Activated T-helper 1 cell treated with anti-CD3 and anti-CD28 coated beads, Interleukin-2, amount 50 U/mL, for 16 hours (primary cell): ENCODE data around the gene PSMD11.
"Not testable (repeated sequence)": the region's sequence is repeated elsewhere in the genome, so short reads cannot be mapped to it uniquely, and the experiment has no call there.

Experiments
- DNase-seq, 2 donors: peaks; one replicate each; pipeline ENCODE4 v3.0.0-alpha.2; 2020; ENCODE audit warnings: low read depth in 1 of 2, low spot score in 1 of 2

PSMD11 gene

GRCh38 chr17:32444301-32445073 is at the start of gene PSMD11:
TSS of gene PSMD11 (plus strand) at chr17:32444510. CDS start at chr17:32444524, 14 bp downstream.
- DNase-seq, result peak; percentile 98 to 99

DNA sequence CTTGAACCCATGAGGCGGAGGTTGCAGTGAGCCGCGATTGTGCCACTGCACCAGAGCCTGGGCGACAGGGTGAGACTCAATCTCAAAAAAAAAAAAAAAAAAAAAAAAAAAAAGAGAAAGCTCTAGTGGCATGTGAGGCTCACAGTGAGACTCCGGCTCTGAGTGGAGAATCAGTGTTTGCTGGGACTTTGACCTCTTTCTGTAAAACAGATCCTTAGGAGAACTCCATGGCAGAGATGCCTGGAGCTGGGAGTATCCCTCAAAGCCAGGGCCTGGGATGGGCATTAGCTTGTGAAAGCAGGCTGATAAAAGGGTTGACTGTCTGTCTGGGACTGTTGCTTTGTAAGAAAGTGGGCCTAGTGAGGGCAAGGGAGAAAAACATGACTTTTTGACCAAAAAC is 48.0 kb upstream of the PSMD11 start:
- no peak for DNase-seq

- no peak for DNase-seq
Measured at GRCh38 chr17:32398946-32399345, 45.4 kb upstream of the PSMD11 start.

DNA sequence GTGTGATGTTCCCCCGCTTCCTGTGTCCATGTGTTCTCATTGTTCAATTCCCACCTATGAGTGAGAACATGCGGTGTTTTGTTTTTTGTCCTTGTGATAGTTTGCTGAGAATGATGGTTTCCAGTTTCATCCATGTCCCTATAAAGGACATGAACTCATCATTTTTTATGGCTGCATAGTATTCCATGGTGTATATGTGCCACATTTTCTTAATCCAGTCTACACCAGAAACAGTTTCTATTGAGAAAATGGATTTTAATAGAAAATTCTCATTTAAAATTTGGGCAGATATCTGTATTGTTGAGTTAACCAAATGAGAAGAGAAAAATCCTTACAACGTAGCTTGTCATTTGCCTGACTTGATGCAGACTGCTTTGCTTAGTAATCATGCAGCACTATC is 34.2 kb upstream of the PSMD11 start:
- not testable (repeated sequence) for DNase-seq

- DNase-seq, result no peak
Measured at GRCh38 chr17:32426894-32427293, 17.4 kb upstream of the PSMD11 start.

DNA sequence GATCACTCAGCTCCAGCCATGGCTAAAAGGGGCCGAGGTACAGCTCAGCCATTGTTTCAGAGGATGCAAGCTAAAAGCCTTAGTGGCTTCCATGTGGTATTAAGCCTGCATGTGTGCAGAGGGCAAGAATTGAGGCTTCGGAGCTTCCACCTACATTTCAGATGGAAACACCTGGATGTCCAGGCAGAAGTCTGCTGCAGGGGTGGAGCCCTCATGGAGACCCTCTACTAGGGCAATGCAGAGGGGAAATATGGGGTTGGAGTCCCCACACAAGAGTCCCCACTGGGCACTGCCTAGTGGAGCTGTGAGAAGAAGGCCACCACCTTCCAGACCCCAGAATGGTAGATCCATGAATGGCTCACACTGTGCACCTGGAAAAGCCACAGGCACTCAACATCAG is 14.7 kb upstream of the PSMD11 start:
- DNase-seq, result no peak

GRCh38 chr17:32440722-32441121 is 3.6 kb upstream of the PSMD11 start:
- no peak for DNase-seq

DNA sequence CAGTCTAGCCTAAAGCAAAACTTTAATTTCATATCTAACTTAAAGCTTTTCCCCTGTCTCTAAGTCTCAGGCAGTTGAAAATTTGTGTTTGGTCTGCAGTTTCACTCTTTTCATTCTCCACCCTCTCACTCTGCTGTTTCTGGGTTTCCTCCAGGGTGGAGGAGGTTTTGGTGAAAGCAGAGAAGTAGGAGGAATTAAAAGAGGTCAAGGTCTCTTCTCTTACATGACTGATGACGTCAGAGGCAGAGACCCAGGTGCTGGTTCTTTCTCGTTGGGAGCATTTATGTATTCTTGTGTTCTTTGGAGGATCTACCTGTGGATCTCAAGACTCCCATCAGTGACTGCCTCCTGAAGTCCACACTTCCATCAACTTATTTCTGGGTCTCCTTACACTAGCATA is 2.4 kb upstream of the PSMD11 start:
- DNase-seq, result no peak

DNA sequence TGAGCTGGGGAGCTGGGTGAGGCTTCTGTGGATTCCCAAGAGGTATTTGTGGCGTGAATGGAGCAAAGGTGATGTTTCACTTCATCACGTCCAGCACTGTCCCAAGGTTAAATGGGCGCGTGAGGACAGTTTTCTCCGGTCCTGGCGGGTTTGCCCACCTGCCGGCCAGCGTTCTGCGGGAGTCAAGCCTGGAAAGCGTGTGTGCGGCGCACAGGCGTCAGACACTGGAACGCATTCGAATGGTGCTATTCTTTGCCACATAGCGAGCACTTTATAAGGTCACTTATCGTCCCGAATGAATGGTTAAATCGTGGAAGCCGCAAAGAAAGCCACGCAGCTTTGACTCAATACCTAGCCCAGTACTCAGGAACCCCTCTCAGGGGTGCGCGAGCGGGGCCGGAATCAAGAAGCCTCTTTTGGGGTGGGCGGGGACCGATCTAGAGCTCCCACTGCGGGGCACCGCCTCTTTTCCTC is 446 bp upstream of the PSMD11 start:
- no peak for DNase-seq

DNA sequence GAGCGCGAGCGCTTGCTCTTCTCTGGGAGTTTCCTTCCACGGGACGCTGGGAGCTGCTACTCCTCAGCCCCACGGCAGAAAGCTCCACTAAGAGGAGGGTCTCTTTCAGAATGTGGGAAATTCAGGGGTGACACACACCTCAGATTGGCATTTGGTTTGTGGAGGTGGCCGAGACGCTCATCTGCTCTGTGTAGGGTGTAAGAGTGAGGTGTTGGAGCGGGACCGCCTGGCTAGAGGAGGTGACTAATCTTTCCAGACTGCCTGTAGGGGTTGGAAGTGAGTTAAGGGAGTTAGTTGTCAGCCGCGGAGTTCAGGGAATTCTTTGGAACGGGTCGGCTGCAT is 735 bp downstream of the PSMD11 start:
- peak in 1 of 2 donors; percentile 14 for DNase-seq

DNA sequence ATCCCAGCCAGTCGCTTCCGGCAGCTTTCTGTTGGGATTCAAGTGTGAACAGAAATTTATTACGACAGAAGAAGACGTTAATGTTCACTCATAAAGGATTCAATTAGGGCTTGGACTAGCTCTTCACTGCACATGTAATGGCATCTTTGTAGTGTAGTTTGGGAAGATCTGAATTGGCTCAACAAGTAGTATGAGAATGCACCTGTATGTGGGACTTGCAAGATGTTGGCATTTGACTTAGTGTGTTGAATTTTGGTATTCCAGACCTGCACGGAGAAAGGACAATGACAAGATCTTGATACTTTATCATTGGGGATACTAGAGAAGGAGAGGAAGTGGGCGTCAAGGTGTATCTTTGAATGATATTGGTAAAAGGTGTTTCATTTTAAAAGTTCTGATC is 1.2 kb downstream of the PSMD11 start:
- DNase-seq, result no peak

- no peak for DNase-seq
Measured at GRCh38 chr17:32445971-32446370, 1.7 kb downstream of the PSMD11 start.

GRCh38 chr17:32446949-32447348 is 2.6 kb downstream of the PSMD11 start:
- no peak for DNase-seq

DNA sequence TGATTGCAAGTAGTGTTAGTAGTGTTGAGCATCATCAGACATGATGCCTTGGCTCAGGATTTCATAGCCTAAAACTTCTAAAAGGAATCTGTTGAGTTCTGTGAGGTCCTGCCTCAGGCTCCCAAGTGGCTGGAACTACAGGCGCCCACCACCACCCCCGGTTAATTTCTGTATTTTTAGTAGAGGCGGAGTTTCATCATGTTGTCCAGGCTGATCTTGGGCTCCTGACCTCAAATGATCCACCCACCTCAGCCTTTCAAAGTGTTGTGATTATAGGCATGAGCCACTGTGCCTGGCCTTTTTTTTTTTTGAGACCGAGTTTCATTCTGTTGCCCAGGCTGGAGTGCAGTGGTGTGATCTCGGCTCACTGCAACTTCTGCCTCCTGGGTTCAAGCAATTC is 5.7 kb downstream of the PSMD11 start:
- DNase-seq, result no peak

GRCh38 chr17:32450379-32450778 is 6.1 kb downstream of the PSMD11 start:
- DNase-seq, result not testable (repeated sequence)

DNA sequence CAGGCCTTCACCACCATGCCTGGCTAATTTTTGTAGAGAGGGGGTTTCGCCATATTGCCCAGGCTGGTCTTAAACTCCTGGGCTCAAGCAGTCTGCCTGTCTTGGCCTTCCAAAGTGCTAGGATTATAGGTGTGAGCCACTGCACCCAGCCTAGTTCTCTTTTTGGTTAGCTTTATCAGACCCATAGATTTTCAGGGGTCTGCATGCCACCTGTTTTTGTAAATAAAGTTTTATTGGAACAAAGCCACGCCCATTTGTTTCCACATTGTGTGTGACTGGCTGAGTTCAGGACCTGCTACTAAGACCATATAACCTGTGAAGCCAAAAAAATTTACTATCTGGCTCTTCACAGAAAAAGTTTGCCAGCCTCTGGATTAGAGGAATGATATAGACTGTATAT is 7.6 kb downstream of the PSMD11 start:
- DNase-seq, result no peak

- DNase-seq, result no peak
Measured at GRCh38 chr17:32452281-32452680, 8.0 kb downstream of the PSMD11 start.

DNA sequence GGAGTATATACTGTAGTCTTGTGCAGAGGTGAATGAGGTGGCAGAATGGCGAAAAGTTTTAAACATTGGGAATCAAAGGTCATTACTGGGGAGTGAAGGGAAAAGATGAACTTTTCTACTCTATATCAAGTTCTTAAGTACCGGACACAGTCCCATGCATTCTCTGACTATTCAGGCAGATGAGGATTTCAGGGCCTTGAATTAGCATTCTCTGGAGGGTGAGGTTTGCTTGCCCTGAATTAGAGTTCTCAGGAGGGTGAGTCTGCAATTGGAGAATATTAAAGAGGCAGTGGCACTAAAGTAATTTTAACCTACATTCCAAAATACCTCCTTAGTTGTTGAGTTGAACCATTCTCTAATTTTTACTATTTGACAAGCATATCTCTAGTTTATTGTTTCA is 9.1 kb downstream of the PSMD11 start:
- no peak for DNase-seq

DNA sequence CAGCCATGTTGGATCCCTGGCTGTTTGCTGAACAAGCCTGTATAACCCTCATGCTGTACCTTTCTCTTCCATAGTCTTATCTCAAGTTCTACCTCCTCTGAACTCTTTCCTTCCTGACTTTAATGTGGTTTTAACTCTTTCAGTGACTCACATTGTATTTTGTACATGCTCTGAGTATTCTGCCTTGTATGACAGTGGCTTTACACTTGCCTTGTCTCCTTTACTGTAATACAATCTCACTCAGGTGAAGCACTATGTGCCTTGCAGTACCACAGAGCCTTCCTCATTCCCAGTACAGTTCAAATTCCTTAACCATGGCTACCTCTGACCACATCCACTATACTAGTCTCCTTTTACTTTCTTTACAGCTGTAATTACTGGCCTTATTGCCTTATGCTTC is 14.1 kb downstream of the PSMD11 start:
- no peak for DNase-seq

DNA sequence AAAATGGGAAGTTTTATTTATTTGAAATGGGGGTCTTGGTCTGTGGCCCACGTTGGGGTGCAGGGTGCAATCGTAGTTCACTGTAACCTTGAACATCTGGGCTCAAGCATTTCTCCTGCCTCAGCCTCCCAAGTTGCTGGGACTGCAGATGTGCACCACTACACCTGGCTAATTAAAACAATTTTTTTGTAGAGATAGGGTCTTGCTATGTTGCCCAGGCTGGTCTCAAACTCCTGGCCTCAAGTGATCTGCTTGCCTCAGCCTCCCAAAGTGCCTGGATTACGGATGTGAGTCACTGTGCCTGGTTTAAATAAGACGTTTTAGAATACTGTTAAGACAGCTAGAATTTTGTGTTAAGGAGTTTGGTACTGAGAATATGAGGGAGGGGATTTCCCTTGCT is 15.7 kb downstream of the PSMD11 start:
- no peak for DNase-seq

GRCh38 chr17:32461498-32461852 is 17.2 kb downstream of the PSMD11 start:
- no peak for DNase-seq

DNA sequence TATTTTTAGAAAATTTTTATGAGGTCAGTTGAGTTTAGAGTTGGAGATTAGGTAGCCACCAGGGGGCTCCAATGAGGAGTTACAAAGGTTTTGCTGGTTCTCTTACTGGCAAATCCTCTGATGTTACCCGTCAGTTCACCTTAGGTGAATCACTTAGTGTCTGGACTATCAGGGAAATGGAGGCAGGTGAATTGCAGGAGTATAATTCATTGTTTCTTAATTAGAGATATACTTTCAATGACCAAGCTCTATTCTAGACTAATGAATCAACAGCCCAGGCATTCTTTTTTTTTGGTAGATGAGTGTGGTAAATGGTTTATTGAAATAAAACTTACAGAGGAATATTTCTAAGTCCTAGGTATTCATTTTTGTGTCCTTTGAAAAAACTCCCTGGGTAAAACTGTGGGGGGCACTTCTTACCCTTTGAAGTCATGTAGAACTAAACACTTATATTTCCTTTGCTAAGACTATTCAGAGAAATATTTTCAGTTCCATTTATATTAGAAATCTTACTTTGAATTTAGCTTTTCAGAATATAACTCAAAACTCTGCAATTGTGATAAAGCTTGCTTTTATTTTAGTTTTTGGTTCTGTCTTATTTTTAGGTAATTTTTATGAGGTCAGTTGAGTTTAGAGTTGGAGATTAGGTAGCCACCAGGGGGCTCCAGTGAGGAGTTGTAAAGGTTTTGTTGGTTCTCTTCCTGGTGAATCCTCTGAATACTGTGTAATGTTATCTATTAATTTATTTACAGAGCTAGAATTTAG is 17.7 kb downstream of the PSMD11 start:
- DNase-seq, result peak; percentile 32 to 36

- DNase-seq, result no peak
Measured at GRCh38 chr17:32463304-32463703, 19.0 kb downstream of the PSMD11 start.
